CD14-positive monocyte (primary cell): ENCODE data around the gene PDGFD. TPM values are rescaled to one million over a fixed set of nuclear protein-coding genes. Genes with fewer than 3 reads are reported as not detected.
A peak's percentile ranks its signal among the peaks of the same experiment; 100 is the strongest.

Source experiments
- DNase-seq, 3 donors: peaks; one replicate each; pipeline ENCODE4 v3.0.0-alpha.2; 2011 to 2022
- H2AFZ ChIP-seq: 2 replicates; pipeline ENCODE4 v1.6.0; 2012; ENCODE audit warnings: mild to moderate bottlenecking, low read depth, low read length, inconsistent platforms; ENCODE audit not compliant: insufficient read depth, poor library complexity, severe bottlenecking
- H3K27ac ChIP-seq, 2 donors: 1 replicate in 1 of 2; 2 replicates in 1 of 2; pipeline ENCODE4 v1.5.1; 2012 to 2013; ENCODE audit warnings: low read length in 2 of 2, control low read depth in 1 of 2, inconsistent platforms in 1 of 2, low read depth in 1 of 2, mild to moderate bottlenecking in 1 of 2
- H3K27me3 ChIP-seq, 2 donors: one replicate each; pipeline versions ENCODE4 v1.6.0 to v1.6.1; 2011 to 2013; ENCODE audit warnings: low read length in 2 of 2; ENCODE audit not compliant: control insufficient read depth in 2 of 2, insufficient read depth in 2 of 2
- H3K36me3 ChIP-seq, 2 donors: replicated peaks in 1 of 2; 1 replicate in 1 of 2; 2 replicates in 1 of 2; pipeline versions ENCODE4 v1.5.1 to v1.6.1; 2012 to 2013; ENCODE audit warnings: low read length in 2 of 2, control low read depth in 1 of 2, inconsistent platforms in 1 of 2, mild to moderate bottlenecking in 1 of 2; ENCODE audit not compliant: insufficient read depth in 2 of 2, control insufficient read depth in 1 of 2
- H3K4me1 ChIP-seq, 2 donors: 1 replicate in 1 of 2; 2 replicates in 1 of 2; pipeline versions ENCODE4 v1.5.1 to v1.6.1; 2012 to 2013; ENCODE audit warnings: low read length in 2 of 2, control low read depth in 1 of 2, inconsistent platforms in 1 of 2, mild to moderate bottlenecking in 1 of 2, moderate library complexity in 1 of 2; ENCODE audit not compliant: insufficient read depth in 2 of 2, control insufficient read depth in 1 of 2
- H3K4me2 ChIP-seq: replicated peaks from 2 replicates; pipeline ENCODE3; 2012; ENCODE audit warnings: low read length, moderate library complexity, mild to moderate bottlenecking; ENCODE audit not compliant: poor library complexity, severe bottlenecking; ENCODE audit errors: extremely low read depth
- H3K4me3 ChIP-seq, 3 experiments: fragments of 200-600 bp in 1 of 3; sonication (generic) in 1 of 3; replicated peaks in 1 of 3; 1 replicate in 2 of 3; 2 replicates in 1 of 3; pipeline ENCODE4 v1.5.1; 2011 to 2013; ENCODE audit warnings: low read length in 3 of 3, mild to moderate bottlenecking in 3 of 3, control low read depth in 2 of 3, low read depth in 2 of 3, inconsistent platforms in 1 of 3, moderate library complexity in 1 of 3
- H3K79me2 ChIP-seq: 2 replicates; pipeline ENCODE4 v1.6.0; 2012; ENCODE audit warnings: mild to moderate bottlenecking, control low read depth, inconsistent platforms, low read length, moderate library complexity; ENCODE audit not compliant: insufficient read depth
- H3K9ac ChIP-seq: 2 replicates; pipeline ENCODE4 v1.6.0; 2017; ENCODE audit warnings: low read length, mild to moderate bottlenecking; ENCODE audit not compliant: insufficient read depth, poor library complexity, severe bottlenecking
- H3K9me3 ChIP-seq, 2 donors: replicated peaks in 1 of 2; 1 replicate in 1 of 2; 2 replicates in 1 of 2; pipeline versions ENCODE4 v1.5.1 to v1.6.1; 2012 to 2013; ENCODE audit warnings: low read length in 2 of 2, control low read depth in 1 of 2; ENCODE audit not compliant: control insufficient read depth in 1 of 2, insufficient read depth in 1 of 2
- H4K20me1 ChIP-seq: 2 replicates; pipeline ENCODE4 v1.6.0; 2012; ENCODE audit warnings: mild to moderate bottlenecking, low read length, control low read depth, moderate library complexity; ENCODE audit not compliant: insufficient read depth
- H3K27ac Mint-ChIP-seq, 7 donors: one replicate each; pipeline ENCODE4 v1.8.0; 2020; ENCODE audit warnings: mild to moderate bottlenecking in 7 of 7, mixed read lengths in 7 of 7, moderate library complexity in 6 of 7, inconsistent platforms in 2 of 7
- H3K27me3 Mint-ChIP-seq, 3 donors: one replicate each; pipeline ENCODE4 v1.8.0; 2021 to 2022; ENCODE audit warnings: low read depth in 3 of 3, mild to moderate bottlenecking in 3 of 3, mixed read lengths in 3 of 3, moderate library complexity in 3 of 3, inconsistent platforms in 1 of 3
- H3K36me3 Mint-ChIP-seq, 2 donors: one replicate each; pipeline ENCODE4 v1.8.0; 2020; ENCODE audit warnings: mixed read lengths in 2 of 2, inconsistent platforms in 1 of 2, mild to moderate bottlenecking in 1 of 2
- H3K4me1 Mint-ChIP-seq: one replicate; pipeline ENCODE4 v1.8.0; 2020; ENCODE audit warnings: mild to moderate bottlenecking, mixed read lengths
- H3K4me3 Mint-ChIP-seq, 2 donors: one replicate each; pipeline ENCODE4 v1.8.0; 2020; ENCODE audit warnings: mild to moderate bottlenecking in 2 of 2, mixed read lengths in 2 of 2, moderate library complexity in 1 of 2
- H3K9me3 Mint-ChIP-seq, 7 donors: one replicate each; pipeline ENCODE4 v1.8.0; 2020 to 2022; ENCODE audit warnings: mixed read lengths in 7 of 7, mild to moderate bottlenecking in 6 of 7, moderate library complexity in 6 of 7, inconsistent platforms in 2 of 7
- CTCF ChIP-seq: fragments of 200-600 bp; IDR thresholded peaks from one replicate; pipeline ENCODE4 v1.8.0; 2022; ENCODE audit warnings: antibody characterized with exemption, mild to moderate bottlenecking
- WGBS: methylation state at CpG from one replicate; pipeline ENCODE4 v1.1.5; 2013; ENCODE audit warnings: missing lambda C conversion rate; ENCODE audit not compliant: insufficient coverage; 5-methylcytosine and 5-hydroxymethylcytosine counted together
- intact Hi-C, 2 donors: fragments of 100-400 bp; cut with micrococcal nuclease; formaldehyde crosslinking; loops; one replicate each; pipeline versions ENCODE4 v1.15.0 to v1.15.1; 2023
- polyA plus RNA-seq, 3 donors: library from polyadenylated mRNA; depleted of rRNA in 1 of 3; unstranded in 2 of 3; stranded (reverse) in 1 of 3; fragments of 300-500 nt in 2 of 3; fragments of >200 nt in 1 of 3; fragmentation: Illumina TruSeq in 2 of 3; gene quantifications; 1 replicate in 2 of 3; 2 replicates in 1 of 3; pipeline ENCODE4 v1.2.3, GENCODE V29; 2012 to 2021

Gene PDGFD
- polyA plus RNA-seq, 3 donors = 0.05 to 0.15 TPM; not detected in 1

DNA sequence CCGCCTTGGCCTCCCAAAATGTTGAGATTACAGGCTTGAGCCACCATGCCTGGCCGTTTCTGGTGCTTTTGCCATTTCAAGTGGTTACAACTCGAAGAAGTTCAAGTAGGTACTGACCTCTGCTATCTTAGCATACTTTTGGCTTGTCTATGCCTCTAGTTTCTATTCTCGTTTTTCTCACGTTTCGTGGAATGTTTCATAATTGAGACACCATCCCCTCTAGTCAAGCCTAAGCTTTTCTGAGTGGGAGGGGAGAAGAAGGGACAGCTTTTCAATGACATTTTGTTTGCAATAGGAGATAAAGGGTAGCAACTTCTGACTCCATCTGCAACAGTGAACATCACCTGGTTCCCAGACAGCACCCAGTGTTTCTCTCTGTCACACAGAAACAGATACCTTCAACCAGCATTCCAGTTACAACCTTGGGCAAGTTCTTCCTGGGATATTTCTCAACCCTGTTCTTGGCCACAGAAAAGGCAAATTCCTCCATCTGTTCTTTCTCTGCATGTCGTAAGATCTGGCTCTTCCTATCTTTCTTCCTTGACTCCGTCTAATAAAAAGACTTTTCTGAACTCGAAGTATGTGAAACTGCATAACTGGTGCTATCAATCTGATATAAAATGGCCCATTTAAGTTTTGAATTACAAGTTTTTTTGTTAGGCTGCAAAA lies 102.0 kb downstream of the PDGFD start:
- peaks cover 52% of the 10 kb centered on the region for H3K4me1 Mint-ChIP-seq
- peaks cover 44 to 48% of the 10 kb centered on the region in 2 donors for H3K4me1 ChIP-seq
- no peaks in the 10 kb centered on the region for H3K27me3 Mint-ChIP-seq
- peak overlapping the region in 1 of 3 experiments; percentile 4 for H3K4me3 ChIP-seq
- no peaks in the 10 kb centered on the region for H3K9me3 ChIP-seq
- peak overlapping the region in 1 of 2 donors; percentile 18 for H3K27ac ChIP-seq
- peak in 1 of 3 donors; percentile 26 for DNase-seq
- peaks cover 0 to 7% (median 5%) of the 10 kb centered on the region in 7 donors for H3K9me3 Mint-ChIP-seq
- H3K36me3 ChIP-seq = no peaks in the 10 kb centered on the region
- H3K36me3 Mint-ChIP-seq = no peaks in the 10 kb centered on the region
- no peaks in the 10 kb centered on the region for H4K20me1 ChIP-seq
- H3K79me2 ChIP-seq = no peaks in the 10 kb centered on the region
- 43% methylated on average over 3 of the region's 9 CpGs for WGBS
- TF ChIP-seq CTCF = no peak
- peak overlapping the region; percentile 39 for H2AFZ ChIP-seq
- H3K4me3 Mint-ChIP-seq = peak overlapping the region in 1 of 2 donors; percentile 24
- H3K9ac ChIP-seq = no peak overlapping the region
- intact Hi-C loops = no loop called here
- H3K27ac Mint-ChIP-seq = peak overlapping the region in 3 of 7 donors; percentile 7 to 79 (median 43)
- H3K4me2 ChIP-seq = no peak overlapping the region
- no peaks in the 10 kb centered on the region for H3K27me3 ChIP-seq

DNA sequence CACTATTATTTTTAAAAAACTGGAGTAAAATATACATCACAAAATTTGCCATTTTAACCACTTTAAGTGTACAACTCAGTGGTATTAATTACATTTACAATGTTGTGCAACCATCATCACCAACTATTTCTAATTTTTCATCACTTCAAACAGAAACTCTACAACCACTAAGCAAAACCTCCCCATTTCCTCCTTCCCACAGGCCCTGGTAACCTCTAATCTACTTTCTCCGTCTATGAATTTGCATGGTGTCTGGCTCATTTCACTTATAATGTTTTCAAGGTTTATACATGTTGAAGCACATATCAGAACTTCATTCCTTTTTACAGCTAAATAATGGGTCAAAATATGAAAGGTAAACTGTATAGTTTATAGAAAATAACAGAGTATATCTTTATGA lies 103.1 kb downstream of the PDGFD start:
- no peaks in the 10 kb centered on the region for H3K27me3 Mint-ChIP-seq
- intact Hi-C loops = no loop called here
- Histone ChIP-seq H3K27me3 (no peaks in the 10 kb centered on the region), H4K20me1 (no peaks in the 10 kb centered on the region), H3K9me3 (no peaks in the 10 kb centered on the region), H2AFZ (no peak overlapping the region), H3K4me1 (peaks cover 44 to 48% of the 10 kb centered on the region in 2 donors), H3K27ac (no peak overlapping the region), H3K4me2 (no peak overlapping the region), H3K79me2 (no peaks in the 10 kb centered on the region), H3K9ac (no peak overlapping the region), H3K4me3 (no peak overlapping the region), H3K36me3 (no peaks in the 10 kb centered on the region)
- H3K27ac Mint-ChIP-seq = peak overlapping the region in 2 of 7 donors; percentile 12 to 42
- no peaks in the 10 kb centered on the region for H3K36me3 Mint-ChIP-seq
- no peak for DNase-seq
- no CpG with 5 or more reads among the region's 1 CpG for WGBS
- no peak overlapping the region for H3K4me3 Mint-ChIP-seq
- no peak for TF ChIP-seq CTCF
- H3K4me1 Mint-ChIP-seq = peaks cover 52% of the 10 kb centered on the region
- H3K9me3 Mint-ChIP-seq = peaks cover 0 to 7% (median 5%) of the 10 kb centered on the region in 7 donors
